ENCODE measurements around the gene MRPS10. TPM values are rescaled to one million over a fixed set of nuclear protein-coding genes. Genes with fewer than 3 reads are reported as not detected.

Gene MRPS10
- total and polyA plus RNA-seq, 2 experiments from 2014 or later = 65.1 to 79.8 TPM

DNA sequence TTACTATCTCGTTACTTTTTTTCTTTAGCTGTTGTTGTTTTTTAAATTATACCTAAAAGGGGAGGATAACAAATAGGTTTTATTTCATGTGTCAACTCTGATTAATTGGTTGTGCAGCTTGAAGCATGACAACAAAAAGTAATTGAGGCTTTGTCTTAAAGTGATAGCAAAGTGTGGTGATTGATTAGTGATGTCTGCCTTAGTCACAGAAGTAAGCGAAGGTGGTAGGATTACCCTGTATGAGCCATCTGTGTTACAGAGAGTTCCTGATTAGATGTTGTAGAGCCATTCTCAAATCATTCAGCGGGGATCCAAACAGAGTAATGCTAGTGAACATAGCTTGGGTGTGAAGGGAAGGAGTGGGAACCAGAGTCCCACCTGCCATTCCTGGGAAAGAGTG is 14.4 kb upstream of the MRPS10 start:
- Histone ChIP-seq H3K4me3 (no peak overlapping the region), H3K9me2 (ENCODE audit: insufficient read depth) (no peaks in the 10 kb centered on the region), H3K4me1 (ENCODE audit: insufficient read depth) (peaks cover 7% of the 10 kb centered on the region), H3K27me3 (replicated peaks; ENCODE audit: insufficient read depth) (no peaks in the 10 kb centered on the region), H2AFZ (no peak overlapping the region), H3K79me2 (ENCODE audit: insufficient read depth) (no peaks in the 10 kb centered on the region), H3K4me2 (ENCODE audit: unreplicated experiment) (no peak overlapping the region), H3K36me3 (ENCODE audit: low read depth) (no peaks in the 10 kb centered on the region), H3F3A (ENCODE audit: insufficient read depth) (peaks cover 10% of the 10 kb centered on the region), H3K9ac (no peak overlapping the region), H3K9me3 (ENCODE audit: low read depth) (no peaks in the 10 kb centered on the region), H3K27ac (no peak overlapping the region), H4K20me1 (ENCODE audit: insufficient read depth) (no peaks in the 10 kb centered on the region)
- no peak for DNase-seq
- no peak for TF ChIP-seq EZH2 (IDR thresholded peaks at IDR 0.05; ENCODE audit: insufficient read depth, poor library complexity, severe bottlenecking)
- WGBS, 2 experiments (ENCODE audit: low coverage in 1 of 2, low lambda C conversion rate in 2 of 2, missing lambda C conversion rate in 2 of 2) = 90 to 94% methylated on average over 3 of the region's 3 CpGs
- in situ Hi-C loops (cut with MboI) = no loop called here

DNA sequence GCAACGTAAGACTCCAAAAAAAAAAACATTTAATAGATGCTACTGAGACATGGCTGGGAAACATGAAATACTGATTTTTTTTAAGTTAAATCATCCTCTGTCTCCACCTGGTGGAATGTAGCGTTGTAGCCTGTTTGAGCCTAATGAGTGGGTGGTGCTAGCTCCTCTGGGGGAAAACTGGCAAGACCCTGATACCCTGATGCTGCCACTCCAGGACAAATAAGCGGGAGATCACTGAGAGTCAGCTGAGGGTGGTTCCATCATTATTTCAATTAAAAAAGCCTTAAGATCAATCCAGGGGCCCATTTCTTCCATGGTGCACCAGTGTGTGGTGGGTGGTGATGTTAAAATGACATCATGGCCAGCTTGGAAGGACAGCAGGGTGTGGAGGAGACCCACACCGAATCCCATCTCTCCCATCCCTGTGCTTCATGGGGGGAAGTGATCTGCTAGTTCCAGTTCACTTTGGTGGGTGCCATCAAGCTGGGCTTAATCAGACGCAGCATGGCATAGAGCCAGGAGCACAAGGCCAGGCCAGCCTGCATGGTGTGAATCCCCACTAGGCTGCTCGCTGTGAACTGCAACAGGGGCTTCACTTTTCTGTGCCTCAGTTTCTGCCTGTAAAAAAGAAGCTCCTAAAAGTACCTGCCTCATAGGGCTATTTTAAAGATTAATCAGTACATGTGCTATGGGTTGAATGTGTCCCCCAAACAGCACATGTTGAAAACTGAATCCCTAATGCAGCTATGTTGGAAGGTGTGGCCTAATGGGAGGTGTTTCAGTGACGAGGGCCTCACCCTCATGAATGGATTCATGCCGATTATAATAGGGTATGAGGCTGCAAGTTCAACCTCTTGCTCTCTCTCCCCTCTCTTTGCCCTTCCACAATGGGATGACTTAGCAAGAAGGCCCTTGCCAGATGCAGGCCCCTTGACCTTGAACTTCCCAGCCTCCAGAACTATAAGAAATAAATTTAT is 13.0 kb upstream of the MRPS10 start:
- no peaks in the 10 kb centered on the region for H3K27me3 ChIP-seq (replicated peaks; ENCODE audit: insufficient read depth)
- no peaks in the 10 kb centered on the region for H3K79me2 ChIP-seq (ENCODE audit: insufficient read depth)
- H3K9me2 ChIP-seq (ENCODE audit: insufficient read depth) = no peaks in the 10 kb centered on the region
- no peak overlapping the region for H2AFZ ChIP-seq
- TF ChIP-seq EZH2phosphoT487 (IDR thresholded peaks at IDR 0.05; ENCODE audit: insufficient read depth, low read depth) = no peak
- TF ChIP-seq EZH2 (IDR thresholded peaks at IDR 0.05; ENCODE audit: insufficient read depth, poor library complexity, severe bottlenecking) = no peak
- peaks cover 23% of the 10 kb centered on the region for H3F3A ChIP-seq (ENCODE audit: insufficient read depth)
- no peaks in the 10 kb centered on the region for H4K20me1 ChIP-seq (ENCODE audit: insufficient read depth)
- no peak overlapping the region for H3K27ac ChIP-seq
- no peak overlapping the region for H3K4me3 ChIP-seq
- 69% methylated on average over 8 of the region's 8 CpGs for WGBS, 2 experiments (ENCODE audit: low coverage in 1 of 2, low lambda C conversion rate in 2 of 2, missing lambda C conversion rate in 2 of 2)
- in situ Hi-C loops (cut with MboI) = no loop called here
- DNase-seq = peak; percentile 32
- H3K9me3 ChIP-seq (ENCODE audit: low read depth) = no peaks in the 10 kb centered on the region
- no peak overlapping the region for H3K4me2 ChIP-seq (ENCODE audit: unreplicated experiment)
- H3K4me1 ChIP-seq (ENCODE audit: insufficient read depth) = peaks cover 21% of the 10 kb centered on the region
- H3K36me3 ChIP-seq (ENCODE audit: low read depth) = no peaks in the 10 kb centered on the region
- no peak overlapping the region for H3K9ac ChIP-seq

DNA sequence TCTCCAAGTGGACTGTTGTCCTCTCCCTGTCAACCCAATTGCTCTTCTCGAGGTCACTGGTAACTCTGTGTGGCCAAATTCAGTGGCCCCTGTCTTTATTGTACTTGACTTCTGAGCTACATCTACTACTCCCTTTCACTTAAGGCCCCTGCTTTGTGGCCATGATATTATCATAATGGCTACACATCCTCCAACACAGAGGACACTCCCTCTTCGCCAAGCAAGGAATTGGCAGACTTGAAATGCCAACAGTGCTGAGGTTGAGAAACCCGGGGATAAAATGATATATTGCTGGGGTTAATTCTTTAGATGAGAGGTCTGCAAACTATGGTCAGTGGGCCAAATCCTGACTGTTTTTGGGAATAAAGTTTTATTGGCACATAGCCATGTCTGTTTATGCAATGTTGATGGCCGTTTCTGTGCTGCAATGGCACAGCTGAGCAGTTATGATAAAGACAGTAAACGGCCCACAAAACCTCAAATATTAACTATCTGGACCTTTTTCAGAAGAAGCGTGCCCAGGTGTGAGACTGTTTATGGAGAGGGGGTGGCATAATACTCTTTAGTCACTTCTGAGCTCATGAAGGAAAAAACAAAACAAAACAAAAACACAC is 12.0 kb upstream of the MRPS10 start:
- Histone ChIP-seq H3K4me2 (ENCODE audit: unreplicated experiment) (no peak overlapping the region), H4K20me1 (ENCODE audit: insufficient read depth) (no peaks in the 10 kb centered on the region), H3K4me3 (no peak overlapping the region), H3K4me1 (ENCODE audit: insufficient read depth) (peaks cover 30% of the 10 kb centered on the region), H3K79me2 (ENCODE audit: insufficient read depth) (no peaks in the 10 kb centered on the region), H3F3A (ENCODE audit: insufficient read depth) (peaks cover 31% of the 10 kb centered on the region), H3K9ac (no peak overlapping the region), H3K27ac (no peak overlapping the region), H3K9me2 (ENCODE audit: insufficient read depth) (no peaks in the 10 kb centered on the region), H3K9me3 (ENCODE audit: low read depth) (no peaks in the 10 kb centered on the region), H3K27me3 (replicated peaks; ENCODE audit: insufficient read depth) (no peaks in the 10 kb centered on the region), H3K36me3 (ENCODE audit: low read depth) (no peaks in the 10 kb centered on the region), H2AFZ (no peak overlapping the region)
- 78 to 85% methylated on average over 6 of the region's 6 CpGs for WGBS, 2 experiments (ENCODE audit: low coverage in 1 of 2, low lambda C conversion rate in 2 of 2, missing lambda C conversion rate in 2 of 2)
- DNase-seq = no peak
- in situ Hi-C loops (cut with MboI) = no loop called here
- TF ChIP-seq EZH2phosphoT487 (IDR thresholded peaks at IDR 0.05; ENCODE audit: insufficient read depth, low read depth) (no peak), EZH2 (IDR thresholded peaks at IDR 0.05; ENCODE audit: insufficient read depth, poor library complexity, severe bottlenecking) (no peak)

DNA sequence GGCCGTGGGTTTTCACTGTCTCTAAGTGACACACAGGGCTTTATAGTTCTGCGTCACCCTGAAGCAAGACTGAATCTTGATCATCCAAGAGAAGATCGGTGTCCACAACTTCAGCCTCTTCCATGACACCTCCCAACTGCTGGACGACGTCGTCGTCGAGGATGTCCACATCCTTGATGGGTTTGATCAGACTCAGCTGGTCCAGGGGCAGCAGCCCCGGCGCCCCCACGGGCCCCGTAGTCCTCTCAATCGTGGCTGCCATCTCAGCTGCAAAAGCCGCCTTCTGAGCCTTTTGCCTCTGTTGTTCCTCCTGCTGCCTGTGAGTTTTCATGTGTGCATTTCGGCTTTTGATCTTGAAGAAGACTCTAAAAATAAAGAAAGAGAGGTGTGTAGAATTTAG is 10.6 kb upstream of the MRPS10 start:
- Histone ChIP-seq H3F3A (ENCODE audit: insufficient read depth) (peaks cover 36% of the 10 kb centered on the region), H3K4me3 (no peak overlapping the region), H3K9me2 (ENCODE audit: insufficient read depth) (no peaks in the 10 kb centered on the region), H3K9ac (no peak overlapping the region), H3K27ac (no peak overlapping the region), H3K36me3 (ENCODE audit: low read depth) (no peaks in the 10 kb centered on the region), H3K4me2 (ENCODE audit: unreplicated experiment) (no peak overlapping the region), H4K20me1 (ENCODE audit: insufficient read depth) (no peaks in the 10 kb centered on the region), H3K79me2 (ENCODE audit: insufficient read depth) (no peaks in the 10 kb centered on the region), H3K9me3 (ENCODE audit: low read depth) (no peaks in the 10 kb centered on the region), H3K4me1 (ENCODE audit: insufficient read depth) (peaks cover 35% of the 10 kb centered on the region), H3K27me3 (replicated peaks; ENCODE audit: insufficient read depth) (no peaks in the 10 kb centered on the region), H2AFZ (no peak overlapping the region)
- in situ Hi-C loops (cut with MboI) = no loop called here
- TF ChIP-seq EZH2phosphoT487 (IDR thresholded peaks at IDR 0.05; ENCODE audit: insufficient read depth, low read depth) = no peak
- TF ChIP-seq EZH2 (IDR thresholded peaks at IDR 0.05; ENCODE audit: insufficient read depth, poor library complexity, severe bottlenecking) = no peak
- WGBS, 2 experiments (ENCODE audit: low coverage in 1 of 2, low lambda C conversion rate in 2 of 2, missing lambda C conversion rate in 2 of 2) = 95 to 96% methylated on average over 15 of the region's 15 CpGs
- DNase-seq = no peak
